Endothelial cell of umbilical vein (primary cell): ENCODE measurements around the gene MED16. TPM values are rescaled to one million over a fixed set of nuclear protein-coding genes. Genes with fewer than 3 reads are reported as not detected.

Experiments used
- BruUV-seq: library from RNA; stranded (reverse); fragments of 400-500 nt; replicated peaks from 2 replicates; lab custom pipeline; 2021; lab: Mats Ljungman, UMichigan
- CTCF ChIA-PET: fragments of 300-600, 350-600 bp; sonication (Branson Sonifier 250); formaldehyde crosslinking; loops from one replicate; lab custom pipeline; 2021; ENCODE audit warnings: antibody characterized with exemption, inconsistent platforms; lab: Charles Lee
- POLR2A ChIA-PET: fragments of 300-600, 350-600 bp; sonication (Branson Sonifier 250); formaldehyde crosslinking; loops from one replicate; lab custom pipeline; 2021; ENCODE audit warnings: antibody characterized with exemption, inconsistent platforms; lab: Charles Lee
- DNase-seq: peaks from one replicate; pipeline ENCODE4 v3.0.0-alpha.2; 2011; ENCODE audit warnings: low read depth, low spot score
- FAIRE-seq: peaks from 2 replicates; lab custom pipeline; 2011; peaks lifted over from hg19 to GRCh38; lab: Jason Lieb, UNC
- H2AFZ ChIP-seq: 2 replicates; pipeline ENCODE4 v1.6.0; 2012; ENCODE audit warnings: low read depth, low read length, control low read depth, inconsistent platforms
- H3K27ac ChIP-seq: 2 replicates; pipeline ENCODE4 v1.5.1; 2011; ENCODE audit warnings: low read depth, mild to moderate bottlenecking, control low read depth, low read length, moderate library complexity; ENCODE audit not compliant: insufficient read depth
- H3K27me3 ChIP-seq, 2 experiments: 2 replicates each; pipeline versions ENCODE4 v1.6.0 to v1.6.1; 2011; ENCODE audit warnings: low read length in 2 of 2, mixed read lengths in 1 of 2; ENCODE audit not compliant: control insufficient read depth in 2 of 2, insufficient read depth in 2 of 2
- H3K36me3 ChIP-seq, 2 experiments: 2 replicates in 1 of 2; 3 replicates in 1 of 2; pipeline ENCODE4 v1.5.1; 2011; ENCODE audit warnings: low read length in 2 of 2, mild to moderate bottlenecking in 1 of 2, moderate library complexity in 1 of 2; ENCODE audit not compliant: control insufficient read depth in 2 of 2, insufficient read depth in 2 of 2; ENCODE audit errors: extremely low read depth in 1 of 2
- H3K4me1 ChIP-seq: 3 replicates; pipeline ENCODE4 v1.5.1; 2011; ENCODE audit warnings: mild to moderate bottlenecking, low read length; ENCODE audit not compliant: control insufficient read depth, insufficient read depth; ENCODE audit errors: extremely low read depth
- H3K4me2 ChIP-seq: 2 replicates; pipeline ENCODE4 v1.6.1; 2011; ENCODE audit warnings: low read length, control low read depth, mixed read lengths; ENCODE audit not compliant: insufficient read depth
- H3K4me3 ChIP-seq, 3 experiments: fragments of 200-600 bp in 1 of 3; sonication (generic), shearing (Covaris generic) in 1 of 3; replicated peaks in 1 of 3; 2 replicates each; pipeline ENCODE4 v1.5.1; 2011 to 2016; ENCODE audit warnings: control low read depth in 3 of 3, low read length in 3 of 3, mild to moderate bottlenecking in 2 of 3, inconsistent platforms in 1 of 3, low read depth in 1 of 3, moderate library complexity in 1 of 3; ENCODE audit not compliant: insufficient read depth in 1 of 3
- H3K79me2 ChIP-seq: 2 replicates; pipeline ENCODE4 v1.6.0; 2012; ENCODE audit warnings: low read length, inconsistent platforms; ENCODE audit not compliant: control insufficient read depth, insufficient read depth
- H3K9ac ChIP-seq: replicated peaks from 2 replicates; pipeline ENCODE3; 2011; ENCODE audit warnings: low read length, control low read depth; ENCODE audit not compliant: insufficient read depth; ENCODE audit errors: extremely low read depth
- H3K9me1 ChIP-seq: replicated peaks from 3 replicates; pipeline ENCODE4 v1.6.0; 2011; ENCODE audit warnings: mild to moderate bottlenecking, low read length; ENCODE audit not compliant: control insufficient read depth, insufficient read depth; ENCODE audit errors: extremely low read depth
- H3K9me3 ChIP-seq: replicated peaks from 2 replicates; pipeline ENCODE4 v1.5.1; 2012; ENCODE audit warnings: low read length, inconsistent platforms; ENCODE audit not compliant: control insufficient read depth, insufficient read depth
- H4K20me1 ChIP-seq: replicated peaks from 2 replicates; pipeline ENCODE3; 2011; ENCODE audit warnings: mild to moderate bottlenecking, low read length; ENCODE audit not compliant: control insufficient read depth, insufficient read depth; ENCODE audit errors: extremely low read depth
- EZH2 ChIP-seq: IDR thresholded peaks from 2 replicates; pipeline ENCODE4 v1.6.1; 2012; ENCODE audit warnings: borderline replicate concordance, low read depth, mild to moderate bottlenecking, moderate library complexity, low read length, inconsistent platforms; ENCODE audit not compliant: severe bottlenecking
- FOS ChIP-seq: IDR thresholded peaks from 2 replicates; pipeline ENCODE4 v1.6.1; 2011; ENCODE audit warnings: mild to moderate bottlenecking, low read length, moderate library complexity, borderline replicate concordance; ENCODE audit not compliant: insufficient read depth
- GATA2 ChIP-seq: IDR thresholded peaks from 2 replicates; pipeline ENCODE4 v1.7.0; 2011; ENCODE audit warnings: low read depth, mild to moderate bottlenecking, moderate library complexity, mixed read lengths, low read length; ENCODE audit not compliant: insufficient read length, insufficient read depth
- JUN ChIP-seq: IDR thresholded peaks from 2 replicates; pipeline ENCODE4 v1.6.1; 2011; ENCODE audit warnings: borderline replicate concordance, low read depth; ENCODE audit not compliant: insufficient read length, insufficient read depth
- MAX ChIP-seq: IDR thresholded peaks from 2 replicates; pipeline ENCODE4 v1.6.1; 2011; ENCODE audit not compliant: insufficient read depth, insufficient read length
- POLR2A ChIP-seq: IDR thresholded peaks from 2 replicates; pipeline ENCODE4 v1.6.1; 2012; ENCODE audit warnings: low read depth, mild to moderate bottlenecking, control low read depth, low read length
- POLR2AphosphoS5 ChIP-seq: IDR thresholded peaks from 2 replicates; pipeline ENCODE4 v1.6.1; 2012; ENCODE audit warnings: low read depth, mild to moderate bottlenecking, control low read depth, low read length, moderate library complexity; ENCODE audit not compliant: insufficient read depth
- dilution Hi-C: fragments of 300-500 bp; cut with MboI; formaldehyde crosslinking; loops from one replicate; pipeline ENCODE4 v1.15.0; 2019; ENCODE audit warnings: low sequenced_read_pairs; ENCODE audit not compliant: extremely low pct_ligation_motif_present
- intact Hi-C: fragments of 100-400 bp; cut with micrococcal nuclease; formaldehyde crosslinking; loops from one replicate; pipeline ENCODE4 v1.10.0; 2022
- polyA plus RNA-seq, 4 experiments: library from polyadenylated mRNA; depleted of rRNA in 3 of 4; stranded (reverse) in 3 of 4; unstranded in 1 of 4; fragments of >200 nt; gene quantifications; 2 replicates each; pipeline versions ENCODE4 v1.2.1 to v1.2.3, GENCODE V29; 2011 to 2012; ENCODE audit warnings: missing spikeins in 1 of 4
- total RNA-seq: library from RNA; stranded (reverse); gene quantifications from 2 replicates; pipeline ENCODE4 v1.2.3, GENCODE V29; 2021

Gene MED16
- total and polyA plus RNA-seq, 2 donors (not counting 3 experiments of a cell fraction or from before 2014, with no cell fraction given), result 63.1 to 66.5 TPM

GRCh38 chr19:881385-882071 lies 11.5 kb downstream of the MED16 start:
- no peak for TF ChIP-seq EZH2
- no peak for TF ChIP-seq JUN
- TF ChIP-seq FOS, result no peak
- TF ChIP-seq GATA2, result no peak
- no peak for TF ChIP-seq POLR2AphosphoS5
- no peak for TF ChIP-seq POLR2A
- no peak for TF ChIP-seq MAX

More at GRCh38 chr19:881385-882071, 11.5 kb downstream of the MED16 start:
- no peaks in the 10 kb centered on the region for H3K27me3 ChIP-seq
- H3K4me2 ChIP-seq, result no peak overlapping the region
- no TSS peak for BruUV-seq
- dilution Hi-C loops, result no loop called here
- intact Hi-C loops, result no loop called here
- ChIA-PET POLR2A (no interaction called here), CTCF (no interaction called here)
- H3K4me1 ChIP-seq, result no peaks in the 10 kb centered on the region
- FAIRE-seq, result no peak
- H3K9ac ChIP-seq, result no peak overlapping the region
- H4K20me1 ChIP-seq, result no peaks in the 10 kb centered on the region
- H3K27ac ChIP-seq, result no peak overlapping the region
- no peak overlapping the region for H3K4me3 ChIP-seq
- H3K79me2 ChIP-seq, result no peaks in the 10 kb centered on the region
- no peaks in the 10 kb centered on the region for H3K9me3 ChIP-seq
- DNase-seq, result no peak
- H3K36me3 ChIP-seq, result peaks cover 3 to 40% of the 10 kb centered on the region in 2 experiments
- H3K9me1 ChIP-seq, result no peaks in the 10 kb centered on the region
- H2AFZ ChIP-seq, result no peak overlapping the region
